ENCODE results near the gene JUN.

Gene JUN

DNA sequence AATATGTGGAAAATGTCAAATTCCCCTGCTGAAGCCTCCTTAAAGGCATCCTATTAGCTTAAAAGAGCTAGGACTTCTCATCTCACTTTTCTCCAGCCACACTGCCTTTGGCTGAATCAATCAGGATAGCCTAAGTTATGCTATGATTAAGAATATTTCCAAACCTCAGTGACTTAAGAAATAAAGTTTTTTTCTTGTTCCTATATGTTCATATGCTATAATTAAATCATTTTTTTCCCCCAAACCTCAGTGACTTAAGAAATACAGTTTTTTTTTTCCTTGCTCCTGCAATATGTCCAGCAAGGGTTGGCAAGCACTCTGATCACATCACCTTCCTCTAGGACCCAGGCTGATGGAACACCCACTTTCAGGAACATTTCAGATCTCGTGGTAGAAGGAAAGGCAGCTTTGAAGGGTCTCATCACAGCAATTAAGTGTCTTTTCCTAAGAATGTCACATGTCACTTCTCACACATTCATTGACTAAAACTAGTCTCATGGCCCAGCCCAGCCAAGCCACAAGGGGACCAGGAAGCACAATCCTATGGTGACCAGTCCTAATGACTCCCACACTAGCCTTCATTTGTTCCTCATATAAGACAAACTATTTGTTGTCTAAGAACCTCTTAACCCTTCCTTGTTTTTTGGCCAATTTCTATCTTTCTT lies 6.3 kb upstream of the JUN start:
- TF ChIP-seq, protein P1, sequence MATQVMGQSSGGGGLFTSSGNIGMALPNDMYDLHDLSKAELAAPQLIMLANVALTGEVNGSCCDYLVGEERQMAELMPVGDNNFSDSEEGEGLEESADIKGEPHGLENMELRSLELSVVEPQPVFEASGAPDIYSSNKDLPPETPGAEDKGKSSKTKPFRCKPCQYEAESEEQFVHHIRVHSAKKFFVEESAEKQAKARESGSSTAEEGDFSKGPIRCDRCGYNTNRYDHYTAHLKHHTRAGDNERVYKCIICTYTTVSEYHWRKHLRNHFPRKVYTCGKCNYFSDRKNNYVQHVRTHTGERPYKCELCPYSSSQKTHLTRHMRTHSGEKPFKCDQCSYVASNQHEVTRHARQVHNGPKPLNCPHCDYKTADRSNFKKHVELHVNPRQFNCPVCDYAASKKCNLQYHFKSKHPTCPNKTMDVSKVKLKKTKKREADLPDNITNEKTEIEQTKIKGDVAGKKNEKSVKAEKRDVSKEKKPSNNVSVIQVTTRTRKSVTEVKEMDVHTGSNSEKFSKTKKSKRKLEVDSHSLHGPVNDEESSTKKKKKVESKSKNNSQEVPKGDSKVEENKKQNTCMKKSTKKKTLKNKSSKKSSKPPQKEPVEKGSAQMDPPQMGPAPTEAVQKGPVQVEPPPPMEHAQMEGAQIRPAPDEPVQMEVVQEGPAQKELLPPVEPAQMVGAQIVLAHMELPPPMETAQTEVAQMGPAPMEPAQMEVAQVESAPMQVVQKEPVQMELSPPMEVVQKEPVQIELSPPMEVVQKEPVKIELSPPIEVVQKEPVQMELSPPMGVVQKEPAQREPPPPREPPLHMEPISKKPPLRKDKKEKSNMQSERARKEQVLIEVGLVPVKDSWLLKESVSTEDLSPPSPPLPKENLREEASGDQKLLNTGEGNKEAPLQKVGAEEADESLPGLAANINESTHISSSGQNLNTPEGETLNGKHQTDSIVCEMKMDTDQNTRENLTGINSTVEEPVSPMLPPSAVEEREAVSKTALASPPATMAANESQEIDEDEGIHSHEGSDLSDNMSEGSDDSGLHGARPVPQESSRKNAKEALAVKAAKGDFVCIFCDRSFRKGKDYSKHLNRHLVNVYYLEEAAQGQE (IDR thresholded peaks at IDR 0.05; ENCODE audit: insufficient read depth in 1 of 2, low read depth in 2 of 2, low read length in 2 of 2) = no peak
- TF ChIP-seq POLR2AphosphoS5 (IDR thresholded peaks at IDR 0.05; ENCODE audit: low read depth, low read length) (no peak), SIN3A (IDR thresholded peaks at IDR 0.05; ENCODE audit: borderline replicate concordance, insufficient read depth, low read length) (no peak), TAF1 (IDR thresholded peaks at IDR 0.05; ENCODE audit: borderline replicate concordance, insufficient read depth, low read length) (no peak), FOXP2 (optimal IDR thresholded peaks at IDR 0.05; ENCODE audit: borderline replicate concordance, extremely low read depth, extremely low read length, insufficient read depth) (no peak)

DNA sequence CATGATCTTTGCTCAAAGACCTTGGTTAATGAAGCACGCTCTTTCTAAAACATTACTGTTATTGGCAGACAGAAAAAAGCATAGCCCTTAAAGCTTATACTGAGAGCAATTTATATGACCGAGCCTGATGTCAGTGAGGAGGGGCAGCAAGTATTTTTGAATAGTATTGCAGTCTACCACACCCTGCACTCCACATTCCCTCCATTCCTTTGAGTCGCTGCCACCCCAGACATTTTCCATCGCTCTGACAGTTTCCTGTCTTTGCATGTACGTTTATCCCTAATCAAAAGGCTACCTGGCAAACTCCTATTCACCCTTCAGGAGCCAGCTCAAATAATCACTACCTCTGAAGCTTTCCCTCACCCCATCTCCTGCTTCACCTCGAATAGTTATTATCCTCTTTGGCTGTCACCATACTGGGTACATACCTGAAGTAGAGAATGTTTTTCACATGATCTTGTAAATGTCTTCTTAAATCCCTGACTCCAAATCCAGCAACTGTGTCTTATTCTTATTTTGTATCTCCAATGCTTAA lies 5.5 kb upstream of the JUN start:
- TF ChIP-seq FOXP2 (optimal IDR thresholded peaks at IDR 0.05; ENCODE audit: borderline replicate concordance, extremely low read depth, extremely low read length, insufficient read depth) (no peak), POLR2AphosphoS5 (IDR thresholded peaks at IDR 0.05; ENCODE audit: low read depth, low read length) (no peak), SIN3A (IDR thresholded peaks at IDR 0.05; ENCODE audit: borderline replicate concordance, insufficient read depth, low read length) (no peak), TAF1 (IDR thresholded peaks at IDR 0.05; ENCODE audit: borderline replicate concordance, insufficient read depth, low read length) (no peak)
- TF ChIP-seq, protein P1 (IDR thresholded peaks at IDR 0.05; ENCODE audit: insufficient read depth in 1 of 2, low read depth in 2 of 2, low read length in 2 of 2) = no peak

DNA sequence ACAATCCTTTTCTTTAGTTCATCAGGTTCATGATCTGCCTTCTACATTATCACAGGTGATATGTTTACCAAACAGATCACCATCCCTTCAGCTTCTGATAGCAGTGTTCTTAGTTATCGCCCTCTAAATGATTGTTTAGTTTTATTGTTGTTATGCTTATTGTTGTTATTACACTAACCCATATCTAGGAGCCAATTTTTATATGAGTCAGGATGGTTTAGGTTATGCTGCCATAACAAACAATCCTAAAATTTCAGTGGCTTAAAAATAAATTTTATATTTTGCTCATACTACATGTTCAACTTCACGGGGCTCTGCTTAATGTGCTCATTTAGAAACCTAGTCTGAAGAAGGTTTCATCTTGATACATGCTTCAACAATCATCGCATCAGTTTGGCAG lies 4.4 kb upstream of the JUN start:
- TF ChIP-seq POLR2AphosphoS5 (IDR thresholded peaks at IDR 0.05; ENCODE audit: low read depth, low read length) (no peak), SIN3A (IDR thresholded peaks at IDR 0.05; ENCODE audit: borderline replicate concordance, insufficient read depth, low read length) (no peak), TAF1 (IDR thresholded peaks at IDR 0.05; ENCODE audit: borderline replicate concordance, insufficient read depth, low read length) (no peak), FOXP2 (optimal IDR thresholded peaks at IDR 0.05; ENCODE audit: borderline replicate concordance, extremely low read depth, extremely low read length, insufficient read depth) (no peak)
- TF ChIP-seq, protein P1 (IDR thresholded peaks at IDR 0.05; ENCODE audit: insufficient read depth in 1 of 2, low read depth in 2 of 2, low read length in 2 of 2) = no peak

DNA sequence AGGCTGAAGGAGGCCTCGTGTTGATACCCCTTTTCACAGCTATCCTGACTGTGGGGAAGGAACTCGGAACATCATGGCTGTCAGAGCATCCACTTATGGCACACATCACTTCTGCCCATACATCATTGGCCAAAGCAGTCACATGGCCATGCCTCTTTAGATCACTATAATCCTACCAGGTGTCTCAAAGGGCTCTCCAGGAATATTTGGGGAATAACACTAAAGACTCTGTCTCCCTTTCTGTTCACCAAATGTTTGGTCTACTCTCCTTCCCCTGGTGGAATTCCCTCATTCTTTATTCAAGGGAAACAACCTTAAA lies 3.0 kb upstream of the JUN start:
- TF ChIP-seq, protein P1 (IDR thresholded peaks at IDR 0.05; ENCODE audit: insufficient read depth in 1 of 2, low read depth in 2 of 2, low read length in 2 of 2) = no peak
- no peak for TF ChIP-seq TAF1 (IDR thresholded peaks at IDR 0.05; ENCODE audit: borderline replicate concordance, insufficient read depth, low read length)
- no peak for TF ChIP-seq SIN3A (IDR thresholded peaks at IDR 0.05; ENCODE audit: borderline replicate concordance, insufficient read depth, low read length)
- TF ChIP-seq POLR2AphosphoS5 (IDR thresholded peaks at IDR 0.05; ENCODE audit: low read depth, low read length) = no peak
- TF ChIP-seq FOXP2 (optimal IDR thresholded peaks at IDR 0.05; ENCODE audit: borderline replicate concordance, extremely low read depth, extremely low read length, insufficient read depth) = no peak

Measured in PFSK-1 (cell line).